ENCODE results near the gene PKP1.

PKP1 gene

GRCh38 chr1:201335901-201336300, 52.6 kb downstream of the PKP1 start:
- Histone ChIP-seq H3K4me3 (ENCODE audit: low read depth in 1 of 2, low read length in 2 of 2) (no peak overlapping the region), H3K27ac (ENCODE audit: low read depth, low read length) (no peak overlapping the region), H3K9me3 (ENCODE audit: low read length) (no peaks in the 10 kb centered on the region), H3K27me3 (ENCODE audit: control insufficient read depth in 1 of 2, insufficient read depth in 2 of 2, low read length in 2 of 2) (no peaks in the 10 kb centered on the region), H3K9ac (ENCODE audit: low read length) (no peak overlapping the region), H3K36me3 (ENCODE audit: insufficient read depth, low read length) (no peaks in the 10 kb centered on the region), H3K4me1 (ENCODE audit: insufficient read depth, low read length) (no peaks in the 10 kb centered on the region)

GRCh38 chr1:201336711-201337450, 53.6 kb downstream of the PKP1 start:
- no peaks in the 10 kb centered on the region for H3K4me1 ChIP-seq (ENCODE audit: insufficient read depth, low read length)
- no peaks in the 10 kb centered on the region for H3K27me3 ChIP-seq (ENCODE audit: control insufficient read depth in 1 of 2, insufficient read depth in 2 of 2, low read length in 2 of 2)
- H3K9ac ChIP-seq (ENCODE audit: low read length), result no peak overlapping the region
- H3K4me3 ChIP-seq (ENCODE audit: low read depth in 1 of 2, low read length in 2 of 2), result no peak overlapping the region
- H3K36me3 ChIP-seq (ENCODE audit: insufficient read depth, low read length), result no peaks in the 10 kb centered on the region
- H3K27ac ChIP-seq (ENCODE audit: low read depth, low read length), result no peak overlapping the region
- H3K9me3 ChIP-seq (ENCODE audit: low read length), result no peaks in the 10 kb centered on the region

GRCh38 chr1:201341377-201341776, 58.1 kb downstream of the PKP1 start:
- Histone ChIP-seq H3K4me1 (ENCODE audit: insufficient read depth, low read length) (no peaks in the 10 kb centered on the region), H3K27ac (ENCODE audit: low read depth, low read length) (no peak overlapping the region), H3K36me3 (ENCODE audit: insufficient read depth, low read length) (no peaks in the 10 kb centered on the region), H3K27me3 (ENCODE audit: control insufficient read depth in 1 of 2, insufficient read depth in 2 of 2, low read length in 2 of 2) (no peaks in the 10 kb centered on the region), H3K9ac (ENCODE audit: low read length) (no peak overlapping the region), H3K9me3 (ENCODE audit: low read length) (no peaks in the 10 kb centered on the region), H3K4me3 (ENCODE audit: low read depth in 1 of 2, low read length in 2 of 2) (no peak overlapping the region)

GRCh38 chr1:201344206-201345080, 61.1 kb downstream of the PKP1 start:
- Histone ChIP-seq H3K4me3 (ENCODE audit: low read depth in 1 of 2, low read length in 2 of 2) (no peak overlapping the region), H3K27ac (ENCODE audit: low read depth, low read length) (no peak overlapping the region)

GRCh38 chr1:201345081-201345355, 61.7 kb downstream of the PKP1 start:
- Histone ChIP-seq H3K27ac (ENCODE audit: low read depth, low read length) (no peak overlapping the region), H3K4me3 (ENCODE audit: low read depth in 1 of 2, low read length in 2 of 2) (no peak overlapping the region), H3K9ac (ENCODE audit: low read length) (no peak overlapping the region), H3K9me3 (ENCODE audit: low read length) (no peaks in the 10 kb centered on the region), H3K27me3 (ENCODE audit: control insufficient read depth in 1 of 2, insufficient read depth in 2 of 2, low read length in 2 of 2) (peaks cover 0 to 9% of the 10 kb centered on the region in 2 donors), H3K4me1 (ENCODE audit: insufficient read depth, low read length) (no peaks in the 10 kb centered on the region), H3K36me3 (ENCODE audit: insufficient read depth, low read length) (no peaks in the 10 kb centered on the region)

More at GRCh38 chr1:201344206-201345080, 61.1 kb downstream of the PKP1 start:
- no peaks in the 10 kb centered on the region for H3K36me3 ChIP-seq (ENCODE audit: insufficient read depth, low read length)
- H3K9me3 ChIP-seq (ENCODE audit: low read length), result no peaks in the 10 kb centered on the region
- peaks cover 0 to 9% of the 10 kb centered on the region in 2 donors for H3K27me3 ChIP-seq (ENCODE audit: control insufficient read depth in 1 of 2, insufficient read depth in 2 of 2, low read length in 2 of 2)
- no peaks in the 10 kb centered on the region for H3K4me1 ChIP-seq (ENCODE audit: insufficient read depth, low read length)
- H3K9ac ChIP-seq (ENCODE audit: low read length), result no peak overlapping the region

GRCh38 chr1:201346337-201346939, 63.1 kb downstream of the PKP1 start:
- no peak overlapping the region for H3K27ac ChIP-seq (ENCODE audit: low read depth, low read length)
- no peak overlapping the region for H3K9ac ChIP-seq (ENCODE audit: low read length)
- H3K36me3 ChIP-seq (ENCODE audit: insufficient read depth, low read length), result no peaks in the 10 kb centered on the region
- no peaks in the 10 kb centered on the region for H3K4me1 ChIP-seq (ENCODE audit: insufficient read depth, low read length)
- no peaks in the 10 kb centered on the region for H3K9me3 ChIP-seq (ENCODE audit: low read length)
- H3K27me3 ChIP-seq (ENCODE audit: control insufficient read depth in 1 of 2, insufficient read depth in 2 of 2, low read length in 2 of 2), result peaks cover 0 to 9% of the 10 kb centered on the region in 2 donors
- H3K4me3 ChIP-seq (ENCODE audit: low read depth in 1 of 2, low read length in 2 of 2), result no peak overlapping the region

GRCh38 chr1:201346987-201347386, 63.7 kb downstream of the PKP1 start:
- H3K4me3 ChIP-seq (ENCODE audit: low read depth in 1 of 2, low read length in 2 of 2), result no peak overlapping the region
- no peak overlapping the region for H3K27ac ChIP-seq (ENCODE audit: low read depth, low read length)
- H3K4me1 ChIP-seq (ENCODE audit: insufficient read depth, low read length), result no peaks in the 10 kb centered on the region
- H3K9me3 ChIP-seq (ENCODE audit: low read length), result no peaks in the 10 kb centered on the region
- peaks cover 0 to 9% of the 10 kb centered on the region in 2 donors for H3K27me3 ChIP-seq (ENCODE audit: control insufficient read depth in 1 of 2, insufficient read depth in 2 of 2, low read length in 2 of 2)
- no peaks in the 10 kb centered on the region for H3K36me3 ChIP-seq (ENCODE audit: insufficient read depth, low read length)
- H3K9ac ChIP-seq (ENCODE audit: low read length), result no peak overlapping the region

- no peaks in the 10 kb centered on the region for H3K4me1 ChIP-seq (ENCODE audit: insufficient read depth, low read length)
- no peak overlapping the region for H3K4me3 ChIP-seq (ENCODE audit: low read depth in 1 of 2, low read length in 2 of 2)
- H3K9ac ChIP-seq (ENCODE audit: low read length), result no peak overlapping the region
- H3K27me3 ChIP-seq (ENCODE audit: control insufficient read depth in 1 of 2, insufficient read depth in 2 of 2, low read length in 2 of 2), result peaks cover 0 to 9% of the 10 kb centered on the region in 2 donors
- H3K36me3 ChIP-seq (ENCODE audit: insufficient read depth, low read length), result no peaks in the 10 kb centered on the region
- no peak overlapping the region for H3K27ac ChIP-seq (ENCODE audit: low read depth, low read length)
- H3K9me3 ChIP-seq (ENCODE audit: low read length), result no peaks in the 10 kb centered on the region
Measured at GRCh38 chr1:201347498-201348210, 64.3 kb downstream of the PKP1 start.

- no peak overlapping the region for H3K27ac ChIP-seq (ENCODE audit: low read depth, low read length)
- H3K36me3 ChIP-seq (ENCODE audit: insufficient read depth, low read length), result no peaks in the 10 kb centered on the region
- no peaks in the 10 kb centered on the region for H3K4me1 ChIP-seq (ENCODE audit: insufficient read depth, low read length)
- H3K4me3 ChIP-seq (ENCODE audit: low read depth in 1 of 2, low read length in 2 of 2), result no peak overlapping the region
- H3K9me3 ChIP-seq (ENCODE audit: low read length), result no peaks in the 10 kb centered on the region
- peaks cover 0 to 9% of the 10 kb centered on the region in 2 donors for H3K27me3 ChIP-seq (ENCODE audit: control insufficient read depth in 1 of 2, insufficient read depth in 2 of 2, low read length in 2 of 2)
- H3K9ac ChIP-seq (ENCODE audit: low read length), result no peak overlapping the region
Measured at GRCh38 chr1:201348211-201348566, 64.9 kb downstream of the PKP1 start.

- Histone ChIP-seq H3K9me3 (ENCODE audit: low read length) (no peaks in the 10 kb centered on the region), H3K4me1 (ENCODE audit: insufficient read depth, low read length) (no peaks in the 10 kb centered on the region), H3K27me3 (ENCODE audit: control insufficient read depth in 1 of 2, insufficient read depth in 2 of 2, low read length in 2 of 2) (peaks cover 0 to 9% of the 10 kb centered on the region in 2 donors), H3K36me3 (ENCODE audit: insufficient read depth, low read length) (no peaks in the 10 kb centered on the region), H3K9ac (ENCODE audit: low read length) (no peak overlapping the region), H3K4me3 (ENCODE audit: low read depth in 1 of 2, low read length in 2 of 2) (no peak overlapping the region), H3K27ac (ENCODE audit: low read depth, low read length) (no peak overlapping the region)
Measured at GRCh38 chr1:201349092-201349491, 65.8 kb downstream of the PKP1 start.

- no peak overlapping the region for H3K4me3 ChIP-seq (ENCODE audit: low read depth in 1 of 2, low read length in 2 of 2)
- H3K4me1 ChIP-seq (ENCODE audit: insufficient read depth, low read length), result no peaks in the 10 kb centered on the region
- H3K27ac ChIP-seq (ENCODE audit: low read depth, low read length), result no peak overlapping the region
- H3K9me3 ChIP-seq (ENCODE audit: low read length), result no peaks in the 10 kb centered on the region
- H3K9ac ChIP-seq (ENCODE audit: low read length), result no peak overlapping the region
- peaks cover 0 to 9% of the 10 kb centered on the region in 2 donors for H3K27me3 ChIP-seq (ENCODE audit: control insufficient read depth in 1 of 2, insufficient read depth in 2 of 2, low read length in 2 of 2)
- H3K36me3 ChIP-seq (ENCODE audit: insufficient read depth, low read length), result no peaks in the 10 kb centered on the region
Measured at GRCh38 chr1:201350361-201350725, 67.0 kb downstream of the PKP1 start.

All from muscle layer of colon (tissue), 2 donors.